Measurements from ENCODE around the gene ADGRV1.

DNA sequence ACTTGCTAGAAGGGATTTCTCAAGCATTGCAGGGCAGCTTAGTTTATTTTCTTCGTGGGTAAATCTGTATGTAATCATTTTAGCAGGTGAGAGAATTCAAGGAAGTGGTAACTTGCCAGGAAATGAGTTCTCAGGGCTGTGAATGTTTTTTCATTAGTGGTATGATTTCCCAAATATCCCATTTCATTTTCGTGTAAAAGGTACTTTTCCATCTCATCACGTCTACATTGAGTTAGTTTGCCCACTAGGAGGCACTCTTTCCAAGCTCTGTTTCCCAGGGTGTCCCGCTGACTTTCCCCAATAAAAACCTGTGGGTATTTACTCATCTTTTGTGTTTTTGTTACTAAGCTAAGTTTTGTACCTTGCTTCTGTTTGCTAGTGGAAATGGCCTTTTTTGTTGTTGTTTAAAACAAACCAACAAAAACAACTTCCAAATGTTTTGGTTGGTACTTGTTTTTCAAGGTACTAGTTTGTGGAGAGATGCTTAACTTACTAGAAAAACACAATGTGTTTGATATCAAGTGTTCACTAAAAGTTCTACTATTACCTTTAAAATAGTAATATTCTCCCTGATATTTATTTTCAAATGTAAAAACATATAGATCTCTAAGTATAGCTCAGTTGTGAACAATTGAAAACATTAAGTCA lies 373.6 kb downstream of the ADGRV1 start:
- TF ChIP-seq, protein P1, sequence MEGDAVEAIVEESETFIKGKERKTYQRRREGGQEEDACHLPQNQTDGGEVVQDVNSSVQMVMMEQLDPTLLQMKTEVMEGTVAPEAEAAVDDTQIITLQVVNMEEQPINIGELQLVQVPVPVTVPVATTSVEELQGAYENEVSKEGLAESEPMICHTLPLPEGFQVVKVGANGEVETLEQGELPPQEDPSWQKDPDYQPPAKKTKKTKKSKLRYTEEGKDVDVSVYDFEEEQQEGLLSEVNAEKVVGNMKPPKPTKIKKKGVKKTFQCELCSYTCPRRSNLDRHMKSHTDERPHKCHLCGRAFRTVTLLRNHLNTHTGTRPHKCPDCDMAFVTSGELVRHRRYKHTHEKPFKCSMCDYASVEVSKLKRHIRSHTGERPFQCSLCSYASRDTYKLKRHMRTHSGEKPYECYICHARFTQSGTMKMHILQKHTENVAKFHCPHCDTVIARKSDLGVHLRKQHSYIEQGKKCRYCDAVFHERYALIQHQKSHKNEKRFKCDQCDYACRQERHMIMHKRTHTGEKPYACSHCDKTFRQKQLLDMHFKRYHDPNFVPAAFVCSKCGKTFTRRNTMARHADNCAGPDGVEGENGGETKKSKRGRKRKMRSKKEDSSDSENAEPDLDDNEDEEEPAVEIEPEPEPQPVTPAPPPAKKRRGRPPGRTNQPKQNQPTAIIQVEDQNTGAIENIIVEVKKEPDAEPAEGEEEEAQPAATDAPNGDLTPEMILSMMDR (IDR thresholded peaks at IDR 0.05; ENCODE audit: insufficient read depth, low read depth, low read length): peak; percentile 87
- no peak for TF ChIP-seq EZH2 (IDR thresholded peaks at IDR 0.05; ENCODE audit: insufficient read depth, low read length)
